Large intestine (tissue), 3 donors: ENCODE measurements around the gene SULT1C2. TPM values are rescaled to one million over a fixed set of nuclear protein-coding genes. Genes with fewer than 3 reads are reported as not detected.

Source experiments
- DNase-seq, 2 donors: peaks; one replicate each; pipeline versions ENCODE4 v3.0.0 to v3.0.0-alpha.2; 2013
- H3K27ac ChIP-seq: one replicate; pipeline ENCODE4 v1.5.1; 2013; ENCODE audit warnings: low read length
- H3K27me3 ChIP-seq: 2 replicates; pipeline ENCODE4 v1.6.1; 2013; ENCODE audit warnings: low read length; ENCODE audit not compliant: control insufficient read depth, insufficient read depth
- H3K36me3 ChIP-seq: 2 replicates; pipeline ENCODE4 v1.6.1; 2013; ENCODE audit warnings: low read length; ENCODE audit not compliant: control insufficient read depth, insufficient read depth
- H3K4me1 ChIP-seq: one replicate; pipeline ENCODE4 v1.6.1; 2013; ENCODE audit warnings: low read length; ENCODE audit not compliant: control insufficient read depth, insufficient read depth
- H3K4me3 ChIP-seq: one replicate; pipeline ENCODE4 v1.5.1; 2013; ENCODE audit warnings: low read length
- H3K9me3 ChIP-seq: one replicate; pipeline ENCODE4 v1.6.1; 2013; ENCODE audit warnings: mild to moderate bottlenecking, low read depth, low read length, moderate library complexity; ENCODE audit not compliant: control insufficient read depth
- WGBS: methylation state at CpG from one replicate; pipeline ENCODE4 v1.1.5; 2013; ENCODE audit warnings: low lambda C conversion rate; ENCODE audit not compliant: insufficient coverage; 5-methylcytosine and 5-hydroxymethylcytosine counted together
- polyA plus RNA-seq: library from polyadenylated mRNA; unstranded; fragments of 120-200 nt; gene quantifications from one replicate; pipeline ENCODE4 v1.2.1, GENCODE V29; 2013

The SULT1C2 gene
- polyA plus RNA-seq, 1 donor, result 238 TPM

- no peak overlapping the region for H3K4me3 ChIP-seq
- no CpG with 5 or more reads among the region's 5 CpGs for WGBS
These were observed 3.1 kb upstream of the SULT1C2 start for GRCh38 chr2:108285616-108286015.

GRCh38 chr2:108287169-108287568 lies 1.5 kb upstream of the SULT1C2 start:
- Histone ChIP-seq H3K27ac (peak overlapping the region; percentile 61), H3K36me3 (peaks cover 3% of the 10 kb centered on the region), H3K27me3 (no peaks in the 10 kb centered on the region), H3K4me3 (no peak overlapping the region), H3K9me3 (no peaks in the 10 kb centered on the region), H3K4me1 (peaks cover 37% of the 10 kb centered on the region)
- DNase-seq, result no peak
- no CpG with 5 or more reads among the region's 2 CpGs for WGBS

More at GRCh38 chr2:108285616-108286015, 3.1 kb upstream of the SULT1C2 start:
- no peaks in the 10 kb centered on the region for H3K27me3 ChIP-seq
- peak overlapping the region; percentile 23 for H3K27ac ChIP-seq
- no peaks in the 10 kb centered on the region for H3K9me3 ChIP-seq
- peaks cover 37% of the 10 kb centered on the region for H3K4me1 ChIP-seq
- no peaks in the 10 kb centered on the region for H3K36me3 ChIP-seq
- DNase-seq, result peak in 1 of 2 donors; percentile 57

- H3K27ac ChIP-seq, result peak overlapping the region; percentile 53
- peaks cover 49% of the 10 kb centered on the region for H3K36me3 ChIP-seq
- no CpG with 5 or more reads among the region's 4 CpGs for WGBS
- no peaks in the 10 kb centered on the region for H3K9me3 ChIP-seq
- H3K4me3 ChIP-seq, result no peak overlapping the region
- H3K27me3 ChIP-seq, result no peaks in the 10 kb centered on the region
- peaks cover 27% of the 10 kb centered on the region for H3K4me1 ChIP-seq
- DNase-seq, result peak in 1 of 2 donors; percentile 71
These were observed 5.2 kb downstream of the SULT1C2 start for GRCh38 chr2:108293850-108294249.

GRCh38 chr2:108297436-108298141 lies 8.9 kb downstream of the SULT1C2 start:
- H3K4me1 ChIP-seq, result peaks cover 20% of the 10 kb centered on the region
- no peak overlapping the region for H3K27ac ChIP-seq
- no peaks in the 10 kb centered on the region for H3K9me3 ChIP-seq
- no peaks in the 10 kb centered on the region for H3K27me3 ChIP-seq
- DNase-seq, result no peak
- H3K36me3 ChIP-seq, result peaks cover 69% of the 10 kb centered on the region
- no CpG with 5 or more reads among the region's 9 CpGs for WGBS
- no peak overlapping the region for H3K4me3 ChIP-seq

- 88% methylated on average over 4 of the region's 7 CpGs for WGBS
- H3K9me3 ChIP-seq, result no peaks in the 10 kb centered on the region
- H3K4me3 ChIP-seq, result no peak overlapping the region
- H3K4me1 ChIP-seq, result no peaks in the 10 kb centered on the region
- H3K27me3 ChIP-seq, result no peaks in the 10 kb centered on the region
- H3K27ac ChIP-seq, result no peak overlapping the region
- peaks cover 68% of the 10 kb centered on the region for H3K36me3 ChIP-seq
- no peak for DNase-seq
These were observed 12.9 kb downstream of the SULT1C2 start for GRCh38 chr2:108301558-108301957.

- Histone ChIP-seq H3K27me3 (no peaks in the 10 kb centered on the region), H3K9me3 (no peaks in the 10 kb centered on the region), H3K27ac (no peak overlapping the region), H3K36me3 (peaks cover 50% of the 10 kb centered on the region), H3K4me3 (no peak overlapping the region), H3K4me1 (no peaks in the 10 kb centered on the region)
- DNase-seq, result no peak
- WGBS, result no CpG with 5 or more reads among the region's 2 CpGs
These were observed 16.3 kb downstream of the SULT1C2 start for GRCh38 chr2:108304975-108305374.

- H3K27ac ChIP-seq, result no peak overlapping the region
- no peak overlapping the region for H3K4me3 ChIP-seq
- WGBS, result no CpG with 5 or more reads among the region's 2 CpGs
- H3K9me3 ChIP-seq, result no peaks in the 10 kb centered on the region
- DNase-seq, result no peak
- no peaks in the 10 kb centered on the region for H3K27me3 ChIP-seq
- peaks cover 42% of the 10 kb centered on the region for H3K36me3 ChIP-seq
- H3K4me1 ChIP-seq, result no peaks in the 10 kb centered on the region
These were observed 17.2 kb downstream of the SULT1C2 start for GRCh38 chr2:108305901-108306300.

- Histone ChIP-seq H3K4me1 (peaks cover 24% of the 10 kb centered on the region), H3K27ac (no peak overlapping the region), H3K36me3 (peaks cover 21% of the 10 kb centered on the region), H3K27me3 (no peaks in the 10 kb centered on the region), H3K4me3 (no peak overlapping the region), H3K9me3 (peaks cover 3% of the 10 kb centered on the region)
- no peak for DNase-seq
These were observed 21.2 kb downstream of the SULT1C2 start for GRCh38 chr2:108309903-108310302.

- H3K27ac ChIP-seq, result peak overlapping the region; percentile 84
- 20% methylated on average over 1 of the region's 3 CpGs for WGBS
These were observed 26.0 kb downstream of the SULT1C2 start for GRCh38 chr2:108314586-108315296.

GRCh38 chr2:108315444-108315934 lies 26.8 kb downstream of the SULT1C2 start:
- peak; percentile 35 to 77 for DNase-seq
- Histone ChIP-seq H3K27ac (peak overlapping the region; percentile 84), H3K4me3 (peak overlapping the region; percentile 13)

More at GRCh38 chr2:108314586-108315296, 26.0 kb downstream of the SULT1C2 start:
- H3K9me3 ChIP-seq, result peaks cover 3% of the 10 kb centered on the region
- H3K27me3 ChIP-seq, result no peaks in the 10 kb centered on the region
- peak in 1 of 2 donors; percentile 31 for DNase-seq
- H3K36me3 ChIP-seq, result no peaks in the 10 kb centered on the region
- H3K4me3 ChIP-seq, result peak overlapping the region; percentile 13
- H3K4me1 ChIP-seq, result peaks cover 43% of the 10 kb centered on the region

More at GRCh38 chr2:108315444-108315934, 26.8 kb downstream of the SULT1C2 start:
- Histone ChIP-seq H3K27me3 (no peaks in the 10 kb centered on the region), H3K36me3 (no peaks in the 10 kb centered on the region), H3K9me3 (peaks cover 3% of the 10 kb centered on the region), H3K4me1 (peaks cover 43% of the 10 kb centered on the region)
